GM12874 (cell line): ENCODE results near the gene SLC66A2.

Experiments
- CTCF ChIP-seq: IDR thresholded peaks from 2 replicates; pipeline ENCODE4 v1.5.1; 2011; ENCODE audit warnings: low read depth, mild to moderate bottlenecking, control low read depth, low read length, moderate library complexity; ENCODE audit not compliant: insufficient read depth

Gene SLC66A2

GRCh38 chr18:79879566-79879965 lies 71.9 kb downstream of the SLC66A2 start:
- TF ChIP-seq CTCF, result no peak

GRCh38 chr18:79878741-79879378 lies 72.6 kb downstream of the SLC66A2 start:
- TF ChIP-seq CTCF, result no peak

GRCh38 chr18:79877163-79878091 lies 74.0 kb downstream of the SLC66A2 start:
- no peak for TF ChIP-seq CTCF

- TF ChIP-seq CTCF, result no peak
Measured at GRCh38 chr18:79876497-79876896, 75.0 kb downstream of the SLC66A2 start.

- TF ChIP-seq CTCF, result no peak
Measured at GRCh38 chr18:79875931-79876461, 75.5 kb downstream of the SLC66A2 start.

GRCh38 chr18:79875531-79875919 lies 75.9 kb downstream of the SLC66A2 start:
- TF ChIP-seq CTCF, result no peak
